Nephron progenitor cell (in vitro differentiated cells): ENCODE measurements around the gene ITPK1.

ENCODE experiments used
- DNase-seq: peaks from one replicate; pipeline ENCODE4 v3.0.0; 2021
- H3K27ac Mint-ChIP-seq: 2 replicates; pipeline ENCODE4 v1.8.0; 2021; ENCODE audit warnings: mild to moderate bottlenecking, moderate library complexity, mixed read lengths
- H3K27me3 Mint-ChIP-seq: 2 replicates; pipeline ENCODE4 v1.8.0; 2021; ENCODE audit warnings: mild to moderate bottlenecking, low read depth, mixed read lengths; ENCODE audit not compliant: poor library complexity
- H3K36me3 Mint-ChIP-seq: 2 replicates; pipeline ENCODE4 v1.8.0; 2021; ENCODE audit warnings: low read depth, mixed read lengths
- H3K4me1 Mint-ChIP-seq: 2 replicates; pipeline ENCODE4 v1.8.0; 2021; ENCODE audit warnings: mixed read lengths
- H3K4me3 Mint-ChIP-seq: 2 replicates; pipeline ENCODE4 v1.8.0; 2021; ENCODE audit warnings: mild to moderate bottlenecking, moderate library complexity, mixed read lengths
- H3K9me3 Mint-ChIP-seq: 2 replicates; pipeline ENCODE4 v1.8.0; 2021; ENCODE audit warnings: mild to moderate bottlenecking, moderate library complexity, mixed read lengths
- TF ChIP-seq, protein P1 (sequence below): fragments of 200-600 bp; sonication (generic); IDR thresholded peaks from 2 replicates; pipeline ENCODE4 v1.5.0; 2021; ENCODE audit warnings: antibody characterized with exemption

The ITPK1 gene

GRCh38 chr14:93002851-93003298, 112.8 kb downstream of the ITPK1 start:
- Mint-ChIP-seq H3K9me3 (no peaks in the 10 kb centered on the region), H3K27me3 (peaks cover 3% of the 10 kb centered on the region), H3K4me3 (no peak overlapping the region), H3K36me3 (no peaks in the 10 kb centered on the region), H3K4me1 (peaks cover 59% of the 10 kb centered on the region), H3K27ac (peak overlapping the region; percentile 80)
- DNase-seq, result no peak
- TF ChIP-seq, protein P1, sequence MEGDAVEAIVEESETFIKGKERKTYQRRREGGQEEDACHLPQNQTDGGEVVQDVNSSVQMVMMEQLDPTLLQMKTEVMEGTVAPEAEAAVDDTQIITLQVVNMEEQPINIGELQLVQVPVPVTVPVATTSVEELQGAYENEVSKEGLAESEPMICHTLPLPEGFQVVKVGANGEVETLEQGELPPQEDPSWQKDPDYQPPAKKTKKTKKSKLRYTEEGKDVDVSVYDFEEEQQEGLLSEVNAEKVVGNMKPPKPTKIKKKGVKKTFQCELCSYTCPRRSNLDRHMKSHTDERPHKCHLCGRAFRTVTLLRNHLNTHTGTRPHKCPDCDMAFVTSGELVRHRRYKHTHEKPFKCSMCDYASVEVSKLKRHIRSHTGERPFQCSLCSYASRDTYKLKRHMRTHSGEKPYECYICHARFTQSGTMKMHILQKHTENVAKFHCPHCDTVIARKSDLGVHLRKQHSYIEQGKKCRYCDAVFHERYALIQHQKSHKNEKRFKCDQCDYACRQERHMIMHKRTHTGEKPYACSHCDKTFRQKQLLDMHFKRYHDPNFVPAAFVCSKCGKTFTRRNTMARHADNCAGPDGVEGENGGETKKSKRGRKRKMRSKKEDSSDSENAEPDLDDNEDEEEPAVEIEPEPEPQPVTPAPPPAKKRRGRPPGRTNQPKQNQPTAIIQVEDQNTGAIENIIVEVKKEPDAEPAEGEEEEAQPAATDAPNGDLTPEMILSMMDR, result no peak

GRCh38 chr14:93002049-93002448, 113.7 kb downstream of the ITPK1 start:
- H3K27me3 Mint-ChIP-seq, result peaks cover 6% of the 10 kb centered on the region
- TF ChIP-seq, protein P1, result no peak
- H3K9me3 Mint-ChIP-seq, result no peaks in the 10 kb centered on the region
- no peak overlapping the region for H3K27ac Mint-ChIP-seq
- DNase-seq, result no peak
- H3K4me3 Mint-ChIP-seq, result no peak overlapping the region
- no peaks in the 10 kb centered on the region for H3K36me3 Mint-ChIP-seq
- peaks cover 59% of the 10 kb centered on the region for H3K4me1 Mint-ChIP-seq

DNA sequence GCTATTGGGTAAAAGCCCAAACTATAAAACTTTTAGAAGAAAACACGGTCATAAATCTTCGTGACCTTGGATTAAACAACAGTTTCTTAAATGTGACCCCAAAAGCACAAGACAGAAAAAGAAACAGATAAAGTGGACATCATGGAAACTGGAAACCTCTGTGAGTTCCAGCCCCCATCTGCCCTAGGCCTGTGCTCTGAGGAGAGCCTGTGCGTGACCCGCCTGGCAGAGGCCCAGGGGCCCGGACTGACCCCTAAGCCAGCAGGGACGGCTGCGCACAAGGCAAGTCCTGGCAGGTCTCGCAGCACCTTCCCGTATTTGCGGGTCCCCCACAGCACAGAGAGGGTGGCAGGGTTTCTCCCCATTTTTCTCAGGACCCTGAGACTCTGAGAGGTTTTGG, 116.8 kb downstream of the ITPK1 start:
- H3K9me3 Mint-ChIP-seq, result no peaks in the 10 kb centered on the region
- H3K27ac Mint-ChIP-seq, result no peak overlapping the region
- TF ChIP-seq, protein P1, result no peak
- H3K4me3 Mint-ChIP-seq, result no peak overlapping the region
- H3K36me3 Mint-ChIP-seq, result no peaks in the 10 kb centered on the region
- peaks cover 14% of the 10 kb centered on the region for H3K27me3 Mint-ChIP-seq
- H3K4me1 Mint-ChIP-seq, result peaks cover 42% of the 10 kb centered on the region
- no peak for DNase-seq

DNA sequence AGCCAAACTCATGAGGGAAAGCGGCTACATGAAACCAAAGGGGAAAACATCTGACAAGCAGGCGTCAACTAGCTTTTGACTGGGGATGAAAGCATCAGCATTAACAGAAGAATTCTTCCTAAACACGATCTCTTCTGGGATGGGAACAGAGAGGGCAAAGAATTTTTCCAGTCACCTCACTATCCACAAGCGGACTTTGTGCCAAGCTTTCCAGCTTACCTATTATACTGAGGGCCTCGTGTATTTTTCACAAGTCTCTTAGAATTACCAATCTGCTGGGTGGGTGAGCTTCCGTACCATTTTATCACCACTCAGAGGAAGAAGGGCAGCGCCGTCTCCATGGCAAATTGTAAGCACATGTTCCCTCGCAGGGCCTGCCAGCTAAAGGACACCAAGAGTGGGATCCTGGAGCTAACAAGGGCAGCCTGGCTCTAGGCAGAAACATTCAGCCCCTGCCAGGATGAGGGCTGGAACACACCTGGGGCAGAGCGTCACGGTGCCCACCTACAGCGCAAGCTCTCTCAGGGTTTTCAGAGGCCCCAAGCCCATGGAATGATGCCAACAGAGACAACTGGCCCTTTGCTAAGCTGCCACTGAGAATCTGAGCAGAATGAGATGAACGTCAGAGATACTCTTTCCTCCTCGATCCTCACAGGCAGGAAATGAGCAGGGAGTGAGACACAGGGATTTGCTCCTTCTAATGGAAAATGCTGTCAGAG, 118.2 kb downstream of the ITPK1 start:
- H3K27me3 Mint-ChIP-seq, result peaks cover 14% of the 10 kb centered on the region
- H3K9me3 Mint-ChIP-seq, result no peaks in the 10 kb centered on the region
- H3K36me3 Mint-ChIP-seq, result peaks cover 3% of the 10 kb centered on the region
- H3K4me1 Mint-ChIP-seq, result peaks cover 34% of the 10 kb centered on the region
- no peak overlapping the region for H3K4me3 Mint-ChIP-seq
- TF ChIP-seq, protein P1, result no peak
- peak overlapping the region; percentile 83 for H3K27ac Mint-ChIP-seq
- DNase-seq, result no peak

- no peak overlapping the region for H3K27ac Mint-ChIP-seq
- H3K4me1 Mint-ChIP-seq, result peaks cover 46% of the 10 kb centered on the region
- no peak for DNase-seq
Measured at GRCh38 chr14:92995620-92996019, 120.1 kb downstream of the ITPK1 start.

More at GRCh38 chr14:92995620-92996019, 120.1 kb downstream of the ITPK1 start:
- Mint-ChIP-seq H3K4me3 (no peak overlapping the region), H3K36me3 (peaks cover 3% of the 10 kb centered on the region), H3K27me3 (peaks cover 14% of the 10 kb centered on the region), H3K9me3 (no peaks in the 10 kb centered on the region)
- TF ChIP-seq, protein P1, result no peak
